ENCODE measurements around the gene THRB.

The THRB gene

DNA sequence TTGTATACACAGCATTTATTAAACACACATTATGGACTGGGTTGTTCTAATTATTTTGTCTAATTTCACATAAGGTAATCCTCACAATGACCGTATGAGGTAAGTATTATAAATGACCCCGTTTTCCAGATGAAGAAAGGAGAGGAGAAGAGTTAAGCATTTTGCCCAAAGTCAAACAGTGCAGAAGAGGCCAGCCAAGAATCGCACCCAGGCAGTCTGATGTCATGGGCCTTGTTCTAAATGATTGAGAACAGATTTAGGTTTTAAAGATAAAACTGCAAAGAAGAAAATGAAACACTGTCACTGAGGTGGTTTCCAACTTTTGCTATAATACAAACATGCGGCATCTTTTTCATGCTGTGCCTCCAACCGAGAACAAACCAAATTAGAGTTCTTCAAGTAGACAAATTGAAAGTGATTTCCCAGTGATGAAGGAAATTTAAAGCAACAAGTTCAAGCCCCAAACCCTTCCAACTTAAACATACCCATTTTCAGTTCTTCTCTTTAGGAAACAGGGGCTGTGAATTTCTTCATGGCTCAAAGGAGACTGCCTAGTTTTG, 155.3 kb downstream of the THRB start:
- Histone ChIP-seq H3K4me3 (ENCODE audit: low read depth, low read length, poor library complexity, severe bottlenecking) (no peak overlapping the region), H3F3A (ENCODE audit: insufficient read depth, low read length) (no peaks in the 10 kb centered on the region), H3K79me2 (ENCODE audit: insufficient read depth, low read length) (no peaks in the 10 kb centered on the region), H3K9ac (ENCODE audit: low read length) (no peak overlapping the region), H3K9me2 (ENCODE audit: low read depth, low read length) (no peaks in the 10 kb centered on the region), H3K27me3 (ENCODE audit: insufficient read depth, low read length) (no peaks in the 10 kb centered on the region), H2AFZ (ENCODE audit: low read length) (no peak overlapping the region), H4K20me1 (ENCODE audit: insufficient read depth, low read length) (no peaks in the 10 kb centered on the region), H3K27ac (ENCODE audit: low read depth, low read length, poor library complexity, severe bottlenecking) (no peak overlapping the region), H3K9me3 (ENCODE audit: low read length) (no peaks in the 10 kb centered on the region), H3K4me1 (ENCODE audit: insufficient read depth, low read length, severe bottlenecking) (no peaks in the 10 kb centered on the region), H3K4me2 (ENCODE audit: low read length) (no peak overlapping the region), H3K36me3 (ENCODE audit: insufficient read depth, low read length) (no peaks in the 10 kb centered on the region)
- no peak for TF ChIP-seq EZH2 (IDR thresholded peaks at IDR 0.05; ENCODE audit: borderline replicate concordance, low read length)
- TF ChIP-seq, protein P1, sequence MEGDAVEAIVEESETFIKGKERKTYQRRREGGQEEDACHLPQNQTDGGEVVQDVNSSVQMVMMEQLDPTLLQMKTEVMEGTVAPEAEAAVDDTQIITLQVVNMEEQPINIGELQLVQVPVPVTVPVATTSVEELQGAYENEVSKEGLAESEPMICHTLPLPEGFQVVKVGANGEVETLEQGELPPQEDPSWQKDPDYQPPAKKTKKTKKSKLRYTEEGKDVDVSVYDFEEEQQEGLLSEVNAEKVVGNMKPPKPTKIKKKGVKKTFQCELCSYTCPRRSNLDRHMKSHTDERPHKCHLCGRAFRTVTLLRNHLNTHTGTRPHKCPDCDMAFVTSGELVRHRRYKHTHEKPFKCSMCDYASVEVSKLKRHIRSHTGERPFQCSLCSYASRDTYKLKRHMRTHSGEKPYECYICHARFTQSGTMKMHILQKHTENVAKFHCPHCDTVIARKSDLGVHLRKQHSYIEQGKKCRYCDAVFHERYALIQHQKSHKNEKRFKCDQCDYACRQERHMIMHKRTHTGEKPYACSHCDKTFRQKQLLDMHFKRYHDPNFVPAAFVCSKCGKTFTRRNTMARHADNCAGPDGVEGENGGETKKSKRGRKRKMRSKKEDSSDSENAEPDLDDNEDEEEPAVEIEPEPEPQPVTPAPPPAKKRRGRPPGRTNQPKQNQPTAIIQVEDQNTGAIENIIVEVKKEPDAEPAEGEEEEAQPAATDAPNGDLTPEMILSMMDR (IDR thresholded peaks at IDR 0.05; ENCODE audit: low read length) = no peak

DNA sequence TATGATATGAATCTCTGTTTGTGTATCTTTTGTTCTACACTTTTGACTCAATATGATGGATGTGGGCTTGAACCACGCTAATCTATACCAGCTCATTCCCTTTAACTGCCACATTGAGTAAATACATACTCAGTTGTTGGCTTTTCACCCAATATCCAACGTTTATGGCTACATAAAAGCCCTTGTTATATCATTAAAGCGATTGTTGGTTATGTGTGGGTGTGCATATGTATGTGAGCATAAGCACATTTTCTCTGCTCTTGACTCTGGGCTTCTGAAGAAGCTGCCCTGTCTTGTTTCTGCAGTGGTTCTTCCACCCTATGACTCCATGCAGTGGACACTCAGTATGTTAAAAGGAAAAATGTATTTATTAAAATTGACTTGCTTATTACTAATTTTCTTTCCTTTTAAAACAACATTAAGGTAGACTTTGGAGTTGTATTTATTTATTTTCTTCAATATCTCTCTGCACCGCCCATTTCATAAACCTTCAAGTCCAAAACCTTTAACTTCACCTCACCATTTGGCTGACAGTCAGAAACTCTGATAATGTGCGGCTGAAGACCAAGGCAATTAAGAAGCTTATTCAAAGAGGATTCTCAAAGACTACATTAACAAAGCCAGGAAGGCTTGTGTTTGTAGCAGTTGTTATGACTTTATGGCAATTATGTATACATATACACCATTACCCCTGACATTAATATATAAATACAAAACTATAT, 156.1 kb downstream of the THRB start:
- H3K27me3 ChIP-seq (ENCODE audit: insufficient read depth, low read length) = no peaks in the 10 kb centered on the region

DNA sequence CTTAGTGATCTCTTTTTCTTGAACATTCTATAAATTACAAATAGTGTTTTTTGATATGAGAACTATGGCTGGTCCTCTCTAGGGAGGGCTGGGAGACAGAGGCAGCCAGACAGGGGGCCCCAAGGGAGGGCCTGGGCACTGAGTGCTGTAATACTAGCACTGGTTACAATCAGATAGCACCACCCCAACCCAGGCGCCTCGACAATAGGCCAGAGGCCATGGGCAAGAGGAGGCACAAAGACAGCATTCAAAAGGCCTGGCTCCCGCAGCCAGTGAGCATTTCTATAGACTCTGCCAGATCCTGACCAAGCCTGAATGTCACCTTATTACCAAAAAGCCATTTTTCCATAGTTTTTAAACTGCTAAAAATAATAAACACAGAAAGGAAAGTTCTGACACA, 158.5 kb downstream of the THRB start:
- no peaks in the 10 kb centered on the region for H3F3A ChIP-seq (ENCODE audit: insufficient read depth, low read length)
- H3K79me2 ChIP-seq (ENCODE audit: insufficient read depth, low read length) = no peaks in the 10 kb centered on the region
- H4K20me1 ChIP-seq (ENCODE audit: insufficient read depth, low read length) = no peaks in the 10 kb centered on the region
- H3K9me2 ChIP-seq (ENCODE audit: low read depth, low read length) = no peaks in the 10 kb centered on the region
- no peaks in the 10 kb centered on the region for H3K9me3 ChIP-seq (ENCODE audit: low read length)
- H3K27me3 ChIP-seq (ENCODE audit: insufficient read depth, low read length) = no peaks in the 10 kb centered on the region
- H3K4me1 ChIP-seq (ENCODE audit: insufficient read depth, low read length, severe bottlenecking) = no peaks in the 10 kb centered on the region
- no peak overlapping the region for H3K27ac ChIP-seq (ENCODE audit: low read depth, low read length, poor library complexity, severe bottlenecking)
- no peaks in the 10 kb centered on the region for H3K36me3 ChIP-seq (ENCODE audit: insufficient read depth, low read length)
- no peak overlapping the region for H3K4me2 ChIP-seq (ENCODE audit: low read length)
- no peak overlapping the region for H2AFZ ChIP-seq (ENCODE audit: low read length)
- H3K9ac ChIP-seq (ENCODE audit: low read length) = no peak overlapping the region
- H3K4me3 ChIP-seq (ENCODE audit: low read depth, low read length, poor library complexity, severe bottlenecking) = no peak overlapping the region
- TF ChIP-seq, protein P1 (IDR thresholded peaks at IDR 0.05; ENCODE audit: low read length) = no peak
- no peak for TF ChIP-seq EZH2 (IDR thresholded peaks at IDR 0.05; ENCODE audit: borderline replicate concordance, low read length)

More for the DNA sequence above, 156.1 kb downstream of the THRB start:
- Histone ChIP-seq H3K4me3 (ENCODE audit: low read depth, low read length, poor library complexity, severe bottlenecking) (no peak overlapping the region), H3K36me3 (ENCODE audit: insufficient read depth, low read length) (no peaks in the 10 kb centered on the region), H3K4me1 (ENCODE audit: insufficient read depth, low read length, severe bottlenecking) (no peaks in the 10 kb centered on the region), H3K4me2 (ENCODE audit: low read length) (no peak overlapping the region), H3K27ac (ENCODE audit: low read depth, low read length, poor library complexity, severe bottlenecking) (no peak overlapping the region), H3K9ac (ENCODE audit: low read length) (no peak overlapping the region), H3F3A (ENCODE audit: insufficient read depth, low read length) (no peaks in the 10 kb centered on the region), H3K9me3 (ENCODE audit: low read length) (no peaks in the 10 kb centered on the region), H3K79me2 (ENCODE audit: insufficient read depth, low read length) (no peaks in the 10 kb centered on the region), H4K20me1 (ENCODE audit: insufficient read depth, low read length) (no peaks in the 10 kb centered on the region), H3K9me2 (ENCODE audit: low read depth, low read length) (no peaks in the 10 kb centered on the region), H2AFZ (ENCODE audit: low read length) (no peak overlapping the region)
- TF ChIP-seq EZH2 (IDR thresholded peaks at IDR 0.05; ENCODE audit: borderline replicate concordance, low read length) = no peak
- TF ChIP-seq, protein P1 (IDR thresholded peaks at IDR 0.05; ENCODE audit: low read length) = no peak
